ENCODE measurements around the gene ATP2B2. TPM values are rescaled to one million over a fixed set of nuclear protein-coding genes. Genes with fewer than 3 reads are reported as not detected.

ATP2B2 gene
- total RNA-seq, 1 donor from 2014 or later = 0.24 TPM

GRCh38 chr3:10380906-10381305 is 124.5 kb downstream of the ATP2B2 start:
- ATAC-seq = no peak

- ATAC-seq = no peak
These were observed 125.4 kb downstream of the ATP2B2 start for GRCh38 chr3:10379961-10380360.

GRCh38 chr3:10379161-10379560 is 126.2 kb downstream of the ATP2B2 start:
- no peak for ATAC-seq

- no peak for ATAC-seq
These were observed 126.6 kb downstream of the ATP2B2 start for GRCh38 chr3:10378742-10379141.

GRCh38 chr3:10378246-10378645 is 127.1 kb downstream of the ATP2B2 start:
- ATAC-seq = peak; percentile 13

GRCh38 chr3:10377148-10377725 is 128.1 kb downstream of the ATP2B2 start:
- ATAC-seq = no peak

- no peak for ATAC-seq
These were observed 129.0 kb downstream of the ATP2B2 start for GRCh38 chr3:10376353-10376752.

- ATAC-seq = no peak
These were observed 129.9 kb downstream of the ATP2B2 start for GRCh38 chr3:10375296-10376053.

GRCh38 chr3:10374311-10374710 is 131.1 kb downstream of the ATP2B2 start:
- no peak for ATAC-seq

- no peak for ATAC-seq
These were observed 131.6 kb downstream of the ATP2B2 start for GRCh38 chr3:10373686-10374261.

GRCh38 chr3:10371789-10372188 is 133.6 kb downstream of the ATP2B2 start:
- no peak for ATAC-seq

- ATAC-seq = no peak
These were observed 134.2 kb downstream of the ATP2B2 start for GRCh38 chr3:10371167-10371566.

GRCh38 chr3:10370429-10370828 is 135.0 kb downstream of the ATP2B2 start:
- ATAC-seq = peak; percentile 12

GRCh38 chr3:10368512-10368911 is 136.9 kb downstream of the ATP2B2 start:
- ATAC-seq = no peak

- ATAC-seq = peak; percentile 26
These were observed 137.9 kb downstream of the ATP2B2 start for GRCh38 chr3:10367506-10367905.

GRCh38 chr3:10366651-10367101 is 138.7 kb downstream of the ATP2B2 start:
- peak; percentile 73 for ATAC-seq

- ATAC-seq = no peak
These were observed 139.6 kb downstream of the ATP2B2 start for GRCh38 chr3:10365791-10366190.

GRCh38 chr3:10365316-10365715 is 140.1 kb downstream of the ATP2B2 start:
- no peak for ATAC-seq

GRCh38 chr3:10364806-10365205 is 140.6 kb downstream of the ATP2B2 start:
- ATAC-seq = no peak

- ATAC-seq = no peak
These were observed 141.5 kb downstream of the ATP2B2 start for GRCh38 chr3:10363935-10364334.

GRCh38 chr3:10361375-10361774 is 144.0 kb downstream of the ATP2B2 start:
- ATAC-seq = no peak

- ATAC-seq = no peak
These were observed 144.9 kb downstream of the ATP2B2 start for GRCh38 chr3:10360478-10360877.

- ATAC-seq = no peak
These were observed 145.6 kb downstream of the ATP2B2 start for GRCh38 chr3:10359761-10360161.

Measured in esophagus mucosa (tissue), 1 donor.